ENCODE results near the gene MBD3L4. TPM values are rescaled to one million over a fixed set of nuclear protein-coding genes. Genes with fewer than 3 reads are reported as not detected.

Gene MBD3L4
- total and polyA plus RNA-seq, 2 donors (not counting 3 experiments of a cell fraction or from before 2014, with no cell fraction given): not detected

GRCh38 chr19:7069904-7070226 is 29.9 kb upstream of the MBD3L4 start:
- POLR2A ChIA-PET: interaction anchor here (1.8 kb wide), 1 partner anchor 29 kb away, joined by 15 read pairs; no protein-coding TSS in a partner anchor
- peak overlapping the region; percentile 98 for H2AFZ ChIP-seq (ENCODE audit: low read depth, low read length)

More at GRCh38 chr19:7069904-7070226, 29.9 kb upstream of the MBD3L4 start:
- TF ChIP-seq GATA2 (IDR thresholded peaks at IDR 0.05; ENCODE audit: insufficient read depth, insufficient read length, low read depth, low read length) (no peak), MYC (IDR thresholded peaks at IDR 0.05; ENCODE audit: low read depth, low read length) (no peak), EZH2 (IDR thresholded peaks at IDR 0.05; ENCODE audit: borderline replicate concordance, low read depth, low read length, severe bottlenecking) (no peak), JUN (IDR thresholded peaks at IDR 0.05; ENCODE audit: borderline replicate concordance, insufficient read depth, insufficient read length, low read depth) (no peak), CTCF (IDR thresholded peaks at IDR 0.05; ENCODE audit: extremely low read depth in 1 of 2, insufficient read depth in 1 of 2, low read depth in 1 of 2, low read length in 2 of 2) (no peak), POLR2A (IDR thresholded peaks at IDR 0.05; ENCODE audit: low read depth, low read length) (no peak), FOS (IDR thresholded peaks at IDR 0.05; ENCODE audit: borderline replicate concordance, insufficient read depth, low read length) (no peak), POLR2AphosphoS5 (IDR thresholded peaks at IDR 0.05; ENCODE audit: insufficient read depth, low read depth, low read length) (no peak)
- TF ChIP-seq, protein P1, sequence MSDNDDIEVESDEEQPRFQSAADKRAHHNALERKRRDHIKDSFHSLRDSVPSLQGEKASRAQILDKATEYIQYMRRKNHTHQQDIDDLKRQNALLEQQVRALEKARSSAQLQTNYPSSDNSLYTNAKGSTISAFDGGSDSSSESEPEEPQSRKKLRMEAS (IDR thresholded peaks at IDR 0.05; ENCODE audit: insufficient read depth, insufficient read length): no peak
- Histone ChIP-seq H3K4me1 (ENCODE audit: control insufficient read depth, extremely low read depth, insufficient read depth, low read length) (peaks cover 7% of the 10 kb centered on the region), H3K4me3 (replicated peaks in 1 of 3; ENCODE audit: insufficient read depth in 1 of 3, low read depth in 1 of 3, low read length in 3 of 3) (peak overlapping the region; percentile 72 to 94 (median 79)), H3K9ac (replicated peaks; ENCODE audit: extremely low read depth, insufficient read depth, low read length) (peak overlapping the region; percentile 64), H3K27ac (ENCODE audit: insufficient read depth, low read depth, low read length) (peak overlapping the region; percentile 46), H4K20me1 (replicated peaks; ENCODE audit: control insufficient read depth, extremely low read depth, insufficient read depth, low read length) (no peaks in the 10 kb centered on the region), H3K36me3 (ENCODE audit: control insufficient read depth in 2 of 2, extremely low read depth in 1 of 2, insufficient read depth in 2 of 2, low read length in 2 of 2) (peaks cover 10 to 11% of the 10 kb centered on the region in 2 experiments), H3K79me2 (ENCODE audit: control insufficient read depth, insufficient read depth, low read length) (peaks cover 9% of the 10 kb centered on the region), H3K9me3 (replicated peaks; ENCODE audit: control insufficient read depth, insufficient read depth, low read length) (no peaks in the 10 kb centered on the region), H3K4me2 (ENCODE audit: insufficient read depth, low read length) (peak overlapping the region; percentile 86), H3K27me3 (ENCODE audit: control insufficient read depth in 2 of 2, insufficient read depth in 2 of 2, low read length in 2 of 2) (no peaks in the 10 kb centered on the region), H3K9me1 (replicated peaks; ENCODE audit: control insufficient read depth, extremely low read depth, insufficient read depth, low read length) (no peaks in the 10 kb centered on the region)
- TSS peak; percentile 63 for BruUV-seq (replicated peaks)
- no peak for DNase-seq (ENCODE audit: low read depth, low spot score)
- FAIRE-seq: no peak
- dilution Hi-C loops (cut with MboI; ENCODE audit: extremely low pct_ligation_motif_present, low sequenced_read_pairs) (no loop called here), intact Hi-C loops (cut with micrococcal nuclease) (loop anchor here (1.0 kb wide), 1 partner anchor 29 kb away; no protein-coding TSS in a partner anchor)
- CTCF ChIA-PET: interaction anchor here (1.0 kb wide), 1 partner anchor 127 kb away, joined by 7 read pairs; no protein-coding TSS in a partner anchor

Measured in endothelial cell of umbilical vein (primary cell).